Right ventricle myocardium superior (tissue), 1 donor: ENCODE results near the gene EFCAB8. TPM values are rescaled to one million over a fixed set of nuclear protein-coding genes. Genes with fewer than 3 reads are reported as not detected.
"Not testable (repeated sequence)": the region's sequence is repeated elsewhere in the genome, so short reads cannot be mapped to it uniquely, and the experiment has no call there.

Experiments used
- ATAC-seq: fragments of 200-7000 bp; cut with Tn5 transposase; one replicate; pipeline ENCODE4 v1.9.1; 2020; ENCODE audit warnings: mild to moderate bottlenecking; ENCODE audit not compliant: poor library complexity
- DNase-seq: peaks from one replicate; pipeline ENCODE4 v3.0.0-alpha.2; 2020
- intact Hi-C: fragments of 100-400 bp; cut with DNase I; formaldehyde crosslinking; loops from one replicate; pipeline ENCODE4 v1.11.2; 2022
- total RNA-seq: library from RNA; stranded (reverse); fragmentation: NEBNext Ultra II Directional; extraction: Animal tissue kit (Norgen Biotek cat#: 25700); gene quantifications from one replicate; pipeline ENCODE4 v1.2.1, GENCODE V29; 2021
- donor health status: DM: no; HTN: yes; CAD: no; lungs with severe emphysema.

Gene EFCAB8
- total RNA-seq, 1 donor from 2014 or later, result not detected

DNA sequence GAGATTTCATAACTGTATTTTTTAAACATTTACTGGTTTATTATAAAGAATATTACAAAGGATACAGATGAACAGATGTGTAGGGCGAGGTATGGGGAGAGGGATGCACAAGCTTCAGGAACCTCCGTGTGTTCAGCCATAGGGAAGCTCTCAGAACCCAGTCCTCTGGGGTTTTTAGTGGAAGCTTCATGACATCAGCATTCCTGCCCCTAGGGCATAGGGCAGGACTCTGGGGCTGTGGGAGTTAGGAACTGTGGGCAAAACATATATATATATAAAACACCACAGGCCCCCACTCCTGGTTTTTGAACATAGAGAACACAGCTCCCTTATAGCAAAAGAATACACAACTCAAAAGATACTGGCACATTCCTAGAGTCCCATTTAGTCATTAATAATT, 21.9 kb downstream of the EFCAB8 start:
- DNase-seq (no peak), ATAC-seq (no peak)
- intact Hi-C loops, result no loop called here

DNA sequence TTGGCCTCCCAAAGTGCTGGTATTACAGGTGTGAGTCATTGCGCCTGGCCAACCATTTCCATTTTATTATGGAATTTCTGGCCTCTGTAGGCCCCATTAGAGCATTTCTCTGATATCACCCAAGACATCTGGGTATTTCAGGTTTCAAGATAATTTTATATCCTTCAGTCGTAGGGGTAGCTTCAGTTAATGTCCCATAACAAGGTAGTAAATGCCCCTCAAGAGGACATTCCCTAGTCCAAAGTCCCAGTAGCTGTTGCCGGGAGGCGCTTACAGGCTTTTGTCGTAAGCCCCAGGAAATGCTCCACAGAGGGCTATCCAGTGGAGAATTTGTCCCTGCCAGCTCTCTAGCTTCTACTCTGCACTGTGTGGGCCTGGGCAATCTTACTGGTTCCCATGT, 24.4 kb downstream of the EFCAB8 start:
- no peak for DNase-seq
- intact Hi-C loops, result no loop called here
- no peak for ATAC-seq

DNA sequence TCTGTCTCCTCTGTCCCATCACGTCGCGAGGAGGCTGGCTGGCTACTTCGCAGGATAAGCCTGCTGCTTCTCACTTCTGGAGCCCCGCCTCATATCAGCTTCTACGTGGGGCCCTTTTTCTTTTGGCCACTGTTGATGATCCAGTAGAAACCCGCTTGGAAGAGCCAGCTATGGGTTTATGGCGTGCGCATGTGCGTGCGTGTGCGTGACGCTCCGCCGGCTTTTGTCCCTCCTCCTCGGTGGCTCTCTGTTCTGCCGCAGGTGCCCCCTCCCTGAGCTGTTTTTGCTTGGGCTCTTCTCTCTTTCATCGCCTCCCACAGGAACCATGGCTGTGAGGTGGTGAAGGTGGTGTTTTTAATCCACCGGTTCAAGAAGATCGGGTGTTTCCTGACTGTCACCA, 26.5 kb downstream of the EFCAB8 start:
- ATAC-seq, result no peak
- no peak for DNase-seq
- intact Hi-C loops, result no loop called here

DNA sequence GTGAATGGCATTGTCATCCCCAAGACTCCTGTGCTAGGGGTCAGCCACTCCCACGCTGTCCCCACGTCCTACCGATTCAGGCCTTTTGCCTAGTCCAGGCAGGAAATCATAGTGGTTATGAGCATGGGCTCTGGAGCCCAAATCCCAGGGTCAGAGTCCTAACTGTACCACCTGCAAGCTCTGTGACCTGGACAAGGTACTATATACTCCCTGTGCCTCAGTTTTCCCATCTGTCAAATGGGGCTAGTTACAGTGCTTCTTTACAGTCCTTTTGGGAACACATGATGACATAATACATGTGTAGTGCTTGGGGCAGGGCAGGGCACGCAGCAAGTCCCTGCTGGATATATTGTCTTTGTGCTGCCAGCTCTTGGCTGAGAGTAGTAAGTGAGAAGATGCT, 27.2 kb downstream of the EFCAB8 start:
- ATAC-seq, result no peak
- no peak for DNase-seq
- intact Hi-C loops, result no loop called here

- ATAC-seq (no peak), DNase-seq (no peak)
- intact Hi-C loops, result no loop called here
Measured at GRCh38 chr20:32886652-32887051, 27.9 kb downstream of the EFCAB8 start.

DNA sequence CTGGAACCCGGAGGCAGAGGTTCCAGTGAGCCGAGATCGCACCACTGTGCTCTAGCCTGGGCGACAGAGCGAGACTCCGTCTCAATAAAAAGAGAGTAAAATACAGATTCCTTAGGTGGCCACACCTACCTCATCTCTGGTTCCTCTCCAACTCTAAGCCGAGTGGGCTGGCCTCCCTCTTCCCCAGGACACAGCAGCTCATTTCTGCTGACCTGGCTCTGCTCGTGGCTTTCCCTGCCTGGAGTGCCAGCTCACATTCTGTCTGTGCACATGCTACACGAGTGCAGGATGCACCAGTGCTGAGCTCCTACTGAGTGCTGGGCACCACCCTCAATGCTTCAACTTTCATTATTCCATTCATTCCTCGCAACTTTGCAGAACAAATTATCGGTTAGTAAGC, 28.8 kb downstream of the EFCAB8 start:
- intact Hi-C loops, result no loop called here
- DNase-seq, result no peak
- no peak for ATAC-seq

- intact Hi-C loops, result no loop called here
- ATAC-seq (no peak), DNase-seq (no peak)
Measured at GRCh38 chr20:32888636-32889035, 29.9 kb downstream of the EFCAB8 start.

DNA sequence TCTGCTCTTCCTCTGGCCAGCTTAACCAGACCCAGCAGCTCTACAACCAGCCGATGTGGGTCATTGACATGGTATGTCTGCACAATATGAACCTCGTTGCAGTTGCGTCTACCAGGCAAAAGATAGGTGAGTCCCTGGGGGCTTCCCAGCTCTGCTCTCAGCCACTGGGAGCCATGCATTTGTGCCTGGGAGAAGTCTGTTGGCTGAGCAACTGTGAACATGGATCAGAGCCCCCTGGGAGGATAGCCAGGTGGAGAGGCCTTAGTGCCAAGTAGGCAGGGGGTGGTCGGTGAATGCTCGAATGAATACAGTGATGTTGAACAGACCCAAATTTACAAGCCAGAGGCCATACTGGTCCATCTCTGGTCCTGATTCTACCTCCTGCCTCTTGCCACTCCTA, 30.6 kb downstream of the EFCAB8 start:
- ATAC-seq (no peak), DNase-seq (no peak)
- intact Hi-C loops, result no loop called here

GRCh38 chr20:32891491-32891890, 32.8 kb downstream of the EFCAB8 start:
- DNase-seq (no peak), ATAC-seq (no peak)
- intact Hi-C loops, result no loop called here

- intact Hi-C loops, result no loop called here
- DNase-seq (no peak), ATAC-seq (no peak)
Measured at GRCh38 chr20:32891926-32892660, 33.4 kb downstream of the EFCAB8 start.

GRCh38 chr20:32893263-32894025, 34.7 kb downstream of the EFCAB8 start:
- DNase-seq (no peak), ATAC-seq (no peak)
- intact Hi-C loops, result no loop called here

DNA sequence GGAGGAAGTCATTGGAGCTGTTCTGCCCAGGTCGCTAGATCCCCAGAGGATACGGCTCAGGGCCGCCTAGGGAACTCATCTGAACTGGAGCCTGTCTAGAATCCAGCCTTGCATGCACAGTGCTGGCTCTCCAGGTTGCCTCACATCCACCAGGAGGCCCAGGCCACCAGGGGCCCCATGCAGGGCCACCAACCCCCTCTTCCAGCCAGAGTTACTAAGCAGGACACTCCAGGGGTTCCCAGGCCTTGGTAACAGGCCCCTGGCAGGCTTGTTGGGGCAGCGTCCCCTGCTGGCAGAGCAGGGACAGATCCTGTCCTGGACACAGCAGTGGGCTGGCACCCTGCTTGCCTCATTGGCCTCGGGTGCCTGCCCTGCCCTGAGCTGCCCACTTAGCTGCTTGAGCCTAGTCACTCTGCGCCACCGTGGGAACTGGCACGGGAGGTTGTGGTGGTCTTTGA, 35.3 kb downstream of the EFCAB8 start:
- ATAC-seq, result no peak
- no peak for DNase-seq
- intact Hi-C loops, result no loop called here

DNA sequence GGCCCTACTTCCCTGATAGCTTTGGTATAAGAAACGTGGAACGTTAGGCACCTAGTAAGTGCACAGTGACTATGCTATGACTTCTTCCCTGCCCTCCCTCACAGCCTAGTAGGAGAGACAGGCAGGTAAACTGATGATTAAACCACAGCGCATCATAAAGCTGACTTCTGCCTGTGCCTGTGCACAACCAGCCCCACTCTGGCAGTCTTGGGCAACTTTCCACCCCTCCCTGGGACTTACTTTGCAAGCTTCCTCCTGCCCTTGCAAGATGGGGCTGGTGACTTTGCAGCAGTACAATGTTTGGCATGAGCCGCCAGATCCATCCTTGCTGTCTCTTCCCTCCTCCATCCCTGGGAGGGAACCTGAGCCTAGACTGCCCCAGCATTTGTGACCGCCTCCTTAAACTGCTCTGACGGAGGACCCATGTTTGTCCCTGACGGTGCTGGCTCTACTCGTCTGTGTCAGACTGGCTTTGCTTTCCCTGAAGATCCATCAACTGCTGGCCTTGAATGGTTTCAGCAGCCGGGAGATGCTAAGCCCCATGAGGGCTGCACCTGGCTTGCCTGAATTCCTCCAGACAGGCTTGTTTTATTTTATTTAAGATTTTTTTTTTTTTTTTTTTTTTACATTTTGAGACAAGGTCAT, 36.1 kb downstream of the EFCAB8 start:
- ATAC-seq, result no peak
- intact Hi-C loops, result no loop called here
- no peak for DNase-seq

- DNase-seq, result no peak
- intact Hi-C loops, result no loop called here
- no peak for ATAC-seq
Measured at GRCh38 chr20:32896521-32897280, 38.0 kb downstream of the EFCAB8 start.

DNA sequence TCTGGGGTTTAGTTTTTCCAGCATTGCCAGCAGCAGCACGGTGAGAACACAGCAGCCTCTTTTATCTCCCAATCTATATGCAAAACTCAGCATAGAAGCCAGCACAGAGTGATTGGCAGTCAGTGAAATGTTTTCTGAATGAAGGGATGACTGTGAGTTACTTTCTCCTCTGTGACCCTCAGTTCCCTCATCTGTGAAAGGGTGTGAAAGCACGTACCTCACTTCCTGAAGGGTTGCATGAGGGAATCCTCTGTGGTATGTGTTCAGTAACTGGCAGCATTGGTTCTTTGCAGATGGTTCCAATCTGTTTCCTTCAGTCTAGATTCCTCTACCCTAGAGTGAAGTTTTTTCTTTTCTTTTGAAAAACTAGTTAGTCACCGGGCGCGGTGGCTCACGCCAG, 40.0 kb downstream of the EFCAB8 start:
- DNase-seq (no peak), ATAC-seq (no peak)
- intact Hi-C loops, result no loop called here

- peak; percentile 65 for DNase-seq
- intact Hi-C loops, result loop anchor here (2.0 to 5.0 kb wide), 2 partner anchors 192 to 400 kb away; no protein-coding TSS in a partner anchor
- peak; percentile 82 for ATAC-seq
Measured at GRCh38 chr20:32902456-32903420, 44.0 kb downstream of the EFCAB8 start.

DNA sequence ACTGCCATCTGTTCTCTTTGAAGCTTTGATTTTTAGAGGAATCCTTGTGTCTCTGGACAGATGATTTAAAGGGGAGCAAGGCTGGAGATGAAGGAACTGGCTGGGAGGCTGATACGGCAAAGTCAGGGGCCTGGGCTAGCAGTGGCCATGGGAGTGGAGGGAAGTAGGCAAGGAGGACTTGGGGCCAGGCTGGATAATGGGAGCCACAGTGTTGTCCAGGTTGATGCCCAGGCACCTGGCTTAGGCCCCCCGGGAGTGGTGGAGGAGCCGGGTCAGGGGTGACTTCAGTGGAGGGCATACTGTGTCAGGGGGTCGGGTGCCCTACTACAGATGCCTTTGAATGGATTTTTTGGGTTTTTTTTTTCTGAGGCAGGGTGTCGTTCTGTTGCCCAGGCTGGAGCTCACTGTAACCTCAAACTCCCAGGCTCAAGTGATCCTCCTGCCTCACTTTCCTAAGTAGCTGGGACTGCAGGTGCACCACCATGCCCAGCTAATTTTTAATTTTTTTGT, 45.0 kb downstream of the EFCAB8 start:
- intact Hi-C loops, result loop anchor here (2.0 to 5.0 kb wide), 2 partner anchors 191 to 399 kb away; no protein-coding TSS in a partner anchor
- no peak for ATAC-seq
- DNase-seq, result no peak

DNA sequence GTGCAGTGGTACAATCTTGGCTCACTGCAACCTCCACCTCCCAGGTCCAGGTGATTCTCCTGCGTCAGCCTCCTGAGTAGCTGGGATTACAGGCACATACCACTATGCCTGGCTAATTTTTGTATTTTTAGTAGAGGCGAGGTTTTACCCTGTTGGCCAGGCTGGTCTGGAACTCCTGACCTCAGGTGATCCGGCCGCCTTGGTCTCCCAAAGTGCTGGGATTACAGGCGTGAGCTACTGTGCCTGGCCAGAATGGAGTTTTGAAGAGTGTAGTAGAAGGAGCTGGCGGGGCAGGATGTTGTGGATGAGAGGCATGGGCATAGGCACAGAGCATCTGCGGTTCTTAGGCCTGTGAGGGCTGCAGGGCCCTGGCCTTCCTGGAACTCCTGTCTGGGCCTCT, 46.0 kb downstream of the EFCAB8 start:
- not testable (repeated sequence) for ATAC-seq, DNase-seq
- intact Hi-C loops, result loop anchor here (5.0 kb wide), 1 partner anchor 398 kb away; no protein-coding TSS in a partner anchor
